ENCODE results near the gene SPOUT1. TPM values are rescaled to one million over a fixed set of nuclear protein-coding genes. Genes with fewer than 3 reads are reported as not detected.

Gene SPOUT1
- total RNA-seq, 1 donor from 2014 or later, result 14.0 TPM

- FAIRE-seq, result no peak
- peaks cover 22% of the 10 kb centered on the region for H3K36me3 ChIP-seq (ENCODE audit: control insufficient read depth, insufficient read depth, low read length)
- H3K27me3 ChIP-seq (ENCODE audit: control insufficient read depth, insufficient read depth, low read length), result no peaks in the 10 kb centered on the region
- no peak overlapping the region for H3K4me3 ChIP-seq (ENCODE audit: low read depth, low read length)
- TF ChIP-seq CTCF (IDR thresholded peaks at IDR 0.05; ENCODE audit: insufficient read depth, low read length, severe bottlenecking), result no peak
- DNase-seq (ENCODE audit: low read depth), result no peak
These were observed 36.5 kb downstream of the SPOUT1 start for GRCh38 chr9:128792978-128793686.

- no peak for FAIRE-seq
These were observed 37.5 kb downstream of the SPOUT1 start for GRCh38 chr9:128792134-128792533.

GRCh38 chr9:128790536-128790935 is 39.1 kb downstream of the SPOUT1 start:
- no peak for DNase-seq (ENCODE audit: low read depth)
- Histone ChIP-seq H3K4me3 (ENCODE audit: low read depth, low read length) (no peak overlapping the region), H3K36me3 (ENCODE audit: control insufficient read depth, insufficient read depth, low read length) (peaks cover 18% of the 10 kb centered on the region), H3K27me3 (ENCODE audit: control insufficient read depth, insufficient read depth, low read length) (no peaks in the 10 kb centered on the region)
- no peak for TF ChIP-seq CTCF (IDR thresholded peaks at IDR 0.05; ENCODE audit: insufficient read depth, low read length, severe bottlenecking)
- FAIRE-seq, result no peak

More at GRCh38 chr9:128792134-128792533, 37.5 kb downstream of the SPOUT1 start:
- Histone ChIP-seq H3K27me3 (ENCODE audit: control insufficient read depth, insufficient read depth, low read length) (no peaks in the 10 kb centered on the region), H3K4me3 (ENCODE audit: low read depth, low read length) (no peak overlapping the region), H3K36me3 (ENCODE audit: control insufficient read depth, insufficient read depth, low read length) (peaks cover 20% of the 10 kb centered on the region)
- TF ChIP-seq CTCF (IDR thresholded peaks at IDR 0.05; ENCODE audit: insufficient read depth, low read length, severe bottlenecking), result no peak
- no peak for DNase-seq (ENCODE audit: low read depth)

- peaks cover 16% of the 10 kb centered on the region for H3K36me3 ChIP-seq (ENCODE audit: control insufficient read depth, insufficient read depth, low read length)
- FAIRE-seq (no peak), DNase-seq (ENCODE audit: low read depth) (no peak)
- H3K4me3 ChIP-seq (ENCODE audit: low read depth, low read length), result no peak overlapping the region
- no peaks in the 10 kb centered on the region for H3K27me3 ChIP-seq (ENCODE audit: control insufficient read depth, insufficient read depth, low read length)
- no peak for TF ChIP-seq CTCF (IDR thresholded peaks at IDR 0.05; ENCODE audit: insufficient read depth, low read length, severe bottlenecking)
These were observed 41.1 kb downstream of the SPOUT1 start for GRCh38 chr9:128788445-128788844.

- FAIRE-seq (no peak), DNase-seq (ENCODE audit: low read depth) (peak; percentile 13)
- Histone ChIP-seq H3K4me3 (ENCODE audit: low read depth, low read length) (peak overlapping the region; percentile 100), H3K27me3 (ENCODE audit: control insufficient read depth, insufficient read depth, low read length) (no peaks in the 10 kb centered on the region), H3K36me3 (ENCODE audit: control insufficient read depth, insufficient read depth, low read length) (peaks cover 13% of the 10 kb centered on the region)
- no peak for TF ChIP-seq CTCF (IDR thresholded peaks at IDR 0.05; ENCODE audit: insufficient read depth, low read length, severe bottlenecking)
These were observed 41.9 kb downstream of the SPOUT1 start for GRCh38 chr9:128787659-128788058.
